ENCODE data around the gene ZNF555. TPM values are rescaled to one million over a fixed set of nuclear protein-coding genes. Genes with fewer than 3 reads are reported as not detected.
A peak's percentile ranks its signal among the peaks of the same experiment; 100 is the strongest.

ZNF555 gene
- total RNA-seq, 1 donor from 2014 or later, result 3.1 TPM

DNA sequence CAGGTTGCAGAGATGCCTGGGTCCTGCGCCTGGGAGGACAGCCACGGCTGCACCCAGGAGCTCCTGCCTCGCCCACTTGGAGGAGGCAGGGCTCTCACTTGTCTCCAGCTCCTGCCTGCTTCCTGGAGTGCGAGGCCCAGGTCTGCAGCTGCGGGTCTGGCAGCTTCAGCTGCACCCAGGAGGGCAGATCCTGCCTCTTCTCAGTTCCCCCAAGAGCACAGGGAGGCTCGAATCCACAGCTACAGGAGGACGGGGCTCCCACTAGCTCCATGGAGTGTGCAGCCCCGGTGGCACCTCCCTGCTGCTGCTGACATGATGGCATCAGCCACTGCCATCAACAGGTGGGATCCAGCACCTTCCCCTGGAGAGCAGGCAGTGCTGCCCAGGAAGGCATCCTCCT lies 17.1 kb upstream of the ZNF555 start:
- no peak for DNase-seq (ENCODE audit: low read depth in 2 of 2)

DNA sequence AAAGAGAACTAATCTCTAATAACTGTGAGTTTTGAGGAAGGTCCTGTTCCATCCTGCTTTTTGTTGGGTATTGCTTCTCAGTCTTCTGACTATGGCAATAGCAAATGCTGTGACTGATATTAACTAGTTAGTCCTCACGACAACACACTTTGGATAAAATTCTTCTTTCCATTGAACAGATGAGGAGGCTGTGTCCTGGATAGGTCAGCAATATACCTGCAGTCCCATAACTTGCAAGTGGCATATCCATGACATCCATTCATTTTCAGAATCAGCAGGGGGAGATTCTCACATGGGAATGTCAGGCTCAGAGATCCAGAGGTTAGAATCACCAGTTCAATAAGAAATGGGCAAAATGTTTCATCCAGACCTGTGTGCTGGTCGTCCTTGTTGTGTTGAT lies 14.3 kb upstream of the ZNF555 start:
- no peak for DNase-seq (ENCODE audit: low read depth in 2 of 2)

DNA sequence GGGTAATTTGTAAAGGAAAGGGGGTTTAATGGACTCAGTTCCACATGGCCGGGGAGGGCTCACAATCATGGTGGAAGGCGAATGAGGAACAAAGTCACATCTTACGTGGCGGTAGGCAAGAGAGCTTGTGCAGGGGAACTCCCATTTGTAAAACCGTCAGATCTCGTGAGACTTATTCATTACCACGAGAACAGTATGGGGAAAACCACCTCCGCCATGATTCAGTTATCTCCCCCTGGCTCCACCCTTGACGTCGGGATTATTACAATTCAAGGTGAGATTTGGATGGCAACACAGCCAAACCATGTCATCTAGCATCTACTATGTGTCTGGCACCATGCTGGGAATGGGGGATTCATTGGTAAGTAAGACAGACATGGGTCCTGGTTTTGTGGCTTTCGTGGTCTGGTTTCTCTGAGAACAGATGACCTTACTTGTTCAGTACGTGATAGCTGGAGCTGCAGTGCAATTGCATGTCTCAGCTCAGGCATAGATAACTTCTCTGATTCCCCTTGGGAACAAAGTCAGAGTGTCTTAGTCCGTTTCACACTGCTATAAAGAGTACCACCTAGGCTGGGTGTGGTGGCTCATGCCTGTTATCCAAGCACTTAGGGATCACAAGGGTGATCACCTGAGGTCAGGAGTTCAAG lies 13.3 kb upstream of the ZNF555 start:
- DNase-seq (ENCODE audit: low read depth in 2 of 2), result no peak

DNA sequence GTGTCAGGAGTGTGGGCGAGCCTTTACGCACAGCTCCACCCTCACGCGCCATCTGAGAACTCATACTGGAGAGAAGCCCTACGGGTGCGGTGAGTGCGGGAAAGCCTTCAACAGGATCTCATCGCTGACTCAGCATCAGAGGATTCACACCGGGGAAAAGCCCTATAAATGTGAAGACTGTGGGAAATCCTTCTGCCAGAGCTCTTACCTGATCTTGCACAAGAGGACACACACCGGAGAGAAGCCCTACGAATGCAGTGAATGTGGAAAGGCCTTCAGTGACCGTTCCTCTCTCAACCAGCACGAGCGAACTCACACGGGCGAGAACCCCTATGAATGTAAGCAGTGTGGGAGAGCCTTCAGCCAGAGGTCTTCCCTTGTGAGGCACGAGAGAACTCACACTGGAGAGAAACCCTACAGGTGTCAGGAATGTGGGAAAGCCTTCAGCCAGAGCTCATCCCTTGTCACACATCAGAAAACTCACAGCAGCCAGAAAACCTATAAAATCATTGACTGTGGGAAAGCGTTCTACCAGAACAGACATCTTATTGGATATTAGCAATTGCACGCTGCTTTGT lies 6.9 kb upstream of the ZNF555 start:
- DNase-seq (ENCODE audit: low read depth in 2 of 2), result no peak

DNA sequence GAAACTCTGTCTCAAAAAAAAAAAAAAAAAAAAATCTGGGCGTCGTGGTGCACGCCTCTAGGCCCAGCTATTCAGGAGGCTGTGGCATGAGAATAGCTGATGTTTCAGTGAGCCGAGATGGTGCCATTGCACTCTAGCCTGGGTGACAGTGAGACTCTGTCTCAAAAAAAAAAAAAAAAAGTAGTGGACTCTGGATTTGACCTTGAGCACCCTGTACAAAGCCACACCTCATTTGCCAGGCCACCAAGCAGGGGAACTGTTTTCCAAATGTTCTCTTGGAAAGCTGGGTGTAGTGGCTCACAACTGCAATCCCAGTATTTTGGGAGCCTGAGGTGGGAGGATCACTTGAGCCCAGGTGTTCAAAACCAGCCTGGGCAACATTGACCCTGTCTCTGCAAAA lies 3.8 kb upstream of the ZNF555 start:
- DNase-seq (ENCODE audit: low read depth in 2 of 2), result no peak

DNA sequence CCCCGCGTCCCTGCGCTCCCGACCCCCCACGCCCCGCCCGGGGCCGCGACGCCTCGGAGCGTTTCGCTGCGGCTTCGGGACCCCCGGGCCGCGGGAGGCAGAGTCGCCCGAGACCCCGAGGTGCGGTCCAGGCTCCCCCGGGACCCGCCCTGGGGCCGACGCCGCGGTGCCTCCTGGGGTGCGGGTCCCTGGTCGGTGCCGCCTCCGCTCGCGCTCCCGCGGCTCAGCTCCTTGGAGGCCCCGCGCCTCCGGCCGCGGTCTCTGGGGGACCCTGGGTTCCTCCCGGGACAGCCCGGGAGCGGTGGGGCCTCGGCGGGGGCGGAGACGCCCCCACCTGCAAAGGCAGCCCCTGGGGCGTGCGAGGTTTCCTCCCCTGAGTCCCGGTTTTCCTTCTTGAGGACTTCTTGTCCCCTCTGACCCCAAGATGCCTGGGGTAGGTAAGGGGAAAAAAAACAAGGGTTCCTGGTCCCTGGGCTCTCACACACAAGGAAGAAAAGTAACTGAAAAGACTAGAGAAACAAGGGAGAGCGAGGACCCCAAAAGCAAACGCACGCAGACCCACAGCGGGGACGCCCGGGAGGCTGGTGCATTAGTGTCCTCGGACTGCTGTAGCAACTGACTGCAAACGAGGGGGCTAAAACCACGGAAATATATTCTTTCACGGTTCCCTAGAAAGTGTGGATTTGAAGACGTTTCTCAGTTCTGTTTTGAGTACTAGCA lies 740 bp downstream of the ZNF555 start:
- no peak for DNase-seq (ENCODE audit: low read depth in 2 of 2)

DNA sequence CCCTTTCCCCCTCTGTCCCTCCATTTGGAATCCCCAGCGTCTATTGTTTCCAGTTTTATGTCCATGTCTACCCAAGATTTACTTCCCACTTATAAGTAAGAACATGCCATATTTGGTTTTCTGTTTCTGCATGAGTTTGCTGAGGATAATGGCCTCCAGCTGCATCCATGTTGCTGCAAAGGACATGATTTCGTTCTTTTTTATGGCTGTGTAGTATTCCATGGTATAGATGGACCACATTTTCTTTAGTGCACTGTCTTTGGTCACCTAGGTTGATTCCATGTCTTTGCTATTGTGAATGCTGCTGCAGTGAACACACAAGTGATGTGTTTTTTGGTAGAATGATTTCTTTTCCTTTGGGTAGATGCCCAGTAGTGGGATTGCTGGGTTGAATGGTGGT lies 3.8 kb downstream of the ZNF555 start:
- no peak for DNase-seq (ENCODE audit: low read depth in 2 of 2)

DNA sequence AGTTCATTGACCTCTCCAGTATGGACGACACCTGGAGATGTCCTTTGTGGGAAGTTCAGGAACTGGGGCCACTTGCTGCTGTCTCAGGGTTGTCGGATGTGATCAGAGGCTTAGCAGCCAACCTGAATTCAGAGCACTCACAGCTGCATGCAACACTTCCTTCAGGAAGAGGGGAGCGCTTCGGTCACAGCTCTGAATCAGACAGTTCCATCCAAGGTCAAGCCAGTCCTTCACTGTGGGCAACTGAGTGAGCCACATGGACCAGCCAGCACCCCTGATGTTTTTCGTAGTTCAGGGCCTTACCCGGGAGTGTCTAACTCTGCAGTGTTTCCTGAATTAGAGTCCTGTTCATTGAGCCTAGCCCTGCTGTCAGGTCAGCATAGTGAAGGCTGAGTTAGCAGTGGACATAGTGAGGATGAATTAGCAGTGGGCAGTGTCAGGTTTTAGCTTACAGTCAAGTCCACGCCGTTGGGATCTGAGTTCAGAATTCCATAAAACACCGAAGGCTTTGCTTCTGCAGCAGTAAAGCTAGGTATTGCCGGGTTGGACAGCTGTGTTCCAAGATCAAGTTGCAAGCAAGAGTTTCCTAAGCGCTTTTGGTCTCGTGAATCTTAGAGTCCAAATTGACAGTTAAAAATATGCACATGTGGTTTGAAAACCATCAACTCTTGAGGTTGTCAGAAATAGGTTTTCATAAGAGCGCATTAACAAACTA lies 5.1 kb downstream of the ZNF555 start:
- no peak for DNase-seq (ENCODE audit: low read depth in 2 of 2)

DNA sequence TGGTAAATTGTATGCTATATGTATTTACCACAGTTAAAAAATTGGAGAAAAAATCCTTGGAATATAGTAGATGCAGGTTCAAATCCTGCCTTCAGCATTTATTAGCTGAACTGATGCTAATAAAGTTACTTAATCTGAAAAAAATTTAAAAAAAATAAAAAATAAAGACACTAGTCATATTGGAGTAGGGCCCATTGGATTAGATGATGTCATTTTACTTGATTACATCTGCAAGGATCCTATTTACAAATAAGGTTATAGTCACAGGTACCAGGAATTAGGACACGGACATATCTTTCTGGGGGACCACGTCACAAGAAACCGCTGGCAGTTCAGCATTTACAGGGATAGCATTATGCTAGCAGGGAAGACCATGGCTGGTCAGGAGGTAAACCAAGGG lies 6.2 kb downstream of the ZNF555 start:
- no peak for DNase-seq (ENCODE audit: low read depth in 2 of 2)

DNA sequence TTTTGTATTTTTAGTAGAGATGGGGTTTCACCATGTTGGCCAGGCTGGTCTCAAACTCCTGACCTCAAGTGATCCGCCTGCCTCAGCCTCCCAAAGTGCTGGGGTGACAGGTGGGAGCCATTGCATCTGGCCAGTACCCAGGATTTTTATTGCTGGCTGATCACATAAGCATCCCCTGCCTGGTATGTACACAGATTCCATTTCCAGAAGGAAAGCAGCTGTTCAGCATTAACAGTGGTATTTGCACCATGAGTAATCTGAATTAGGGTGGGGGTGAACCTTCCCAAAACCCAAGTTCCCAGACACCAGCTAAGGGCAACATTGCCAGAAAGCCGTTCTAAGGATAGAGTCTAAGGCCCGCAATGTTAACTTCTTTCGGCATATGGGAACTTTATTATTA lies 7.3 kb downstream of the ZNF555 start:
- no peak for DNase-seq (ENCODE audit: low read depth in 2 of 2)

DNA sequence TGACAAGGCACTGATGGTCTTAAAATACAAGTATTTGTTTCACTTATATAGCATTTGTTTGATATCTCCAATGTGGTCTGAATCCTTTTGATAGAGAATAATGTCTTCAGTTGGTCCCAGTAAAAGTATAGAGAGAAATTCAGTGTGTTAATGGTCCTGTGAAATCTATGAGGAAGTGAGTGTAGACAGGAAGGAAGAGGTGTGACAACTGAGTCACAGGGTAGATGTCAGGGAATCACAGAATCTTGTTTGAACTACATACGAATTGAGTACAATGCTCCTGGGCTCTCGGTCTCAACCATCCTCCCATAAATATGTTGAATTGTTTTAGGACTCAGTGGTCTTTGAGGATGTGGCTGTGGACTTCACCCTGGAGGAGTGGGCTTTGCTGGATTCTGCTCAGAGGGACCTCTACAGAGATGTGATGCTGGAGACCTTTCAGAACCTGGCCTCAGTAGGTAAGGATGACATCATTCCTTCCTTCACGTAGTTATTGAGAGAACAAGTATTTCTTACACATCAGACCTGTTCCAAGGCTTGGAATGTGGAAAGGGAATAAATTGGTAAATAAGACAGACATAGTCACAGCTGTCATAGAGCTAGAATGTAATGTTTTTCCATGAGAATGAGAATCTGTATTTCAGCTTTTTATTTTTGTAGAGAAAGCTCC lies 9.1 kb downstream of the ZNF555 start:
- peak in 1 of 2 donors; percentile 18 for DNase-seq (ENCODE audit: low read depth in 2 of 2)

DNA sequence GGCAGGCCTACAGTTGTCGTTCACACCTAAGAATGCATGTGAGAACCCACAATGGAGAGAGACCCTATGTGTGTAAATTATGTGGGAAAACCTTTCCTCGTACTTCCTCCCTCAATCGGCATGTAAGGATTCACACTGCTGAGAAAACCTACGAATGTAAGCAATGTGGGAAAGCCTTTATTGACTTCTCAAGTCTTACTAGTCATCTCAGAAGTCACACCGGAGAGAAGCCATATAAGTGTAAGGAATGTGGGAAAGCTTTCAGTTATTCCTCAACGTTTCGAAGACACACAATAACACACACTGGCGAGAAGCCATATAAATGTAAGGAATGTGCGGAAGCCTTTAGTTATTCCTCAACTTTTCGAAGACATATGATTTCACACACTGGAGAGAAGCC lies 11.3 kb downstream of the ZNF555 start:
- DNase-seq (ENCODE audit: low read depth in 2 of 2), result no peak

DNA sequence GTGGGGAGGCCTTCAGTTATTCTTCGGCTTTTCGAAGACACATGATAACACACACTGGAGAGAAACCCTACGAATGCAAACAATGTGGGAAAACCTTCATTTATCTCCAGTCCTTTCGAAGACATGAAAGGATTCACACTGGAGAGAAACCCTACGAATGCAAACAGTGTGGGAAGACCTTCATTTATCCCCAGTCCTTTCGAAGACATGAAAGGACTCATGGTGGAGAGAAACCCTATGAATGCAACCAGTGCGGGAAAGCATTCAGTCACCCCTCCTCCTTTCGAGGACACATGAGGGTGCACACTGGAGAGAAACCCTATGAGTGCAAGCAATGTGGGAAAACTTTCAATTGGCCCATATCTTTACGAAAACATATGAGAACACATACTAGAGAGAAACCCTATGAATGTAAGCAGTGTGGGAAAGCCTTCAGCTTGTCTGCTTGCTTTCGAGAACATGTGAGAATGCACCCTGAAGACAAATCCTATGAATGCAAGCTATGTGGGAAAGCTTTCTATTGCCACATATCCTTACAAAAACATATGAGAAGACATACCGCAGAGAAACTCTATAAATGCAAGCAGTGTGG lies 11.8 kb downstream of the ZNF555 start:
- no peak for DNase-seq (ENCODE audit: low read depth in 2 of 2)

DNA sequence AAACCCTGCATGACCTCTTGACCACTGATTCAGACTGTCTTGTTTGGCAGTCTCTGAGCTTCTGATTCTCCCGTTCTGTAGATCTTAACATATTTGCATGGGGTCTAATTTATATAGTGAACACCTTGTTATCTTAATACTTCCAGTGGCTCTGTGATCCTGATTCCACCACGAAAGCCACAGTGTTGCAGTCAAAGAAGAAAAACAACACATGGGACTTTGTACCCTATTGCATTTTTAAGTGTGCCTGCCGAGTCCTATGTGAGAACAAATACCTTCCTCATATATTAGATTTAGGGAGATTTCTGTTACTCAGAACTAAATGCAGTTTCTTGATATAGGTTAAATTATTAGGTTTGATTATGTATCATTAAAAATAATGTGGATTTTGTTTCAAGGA lies 13.6 kb downstream of the ZNF555 start:
- no peak for DNase-seq (ENCODE audit: low read depth in 2 of 2)

DNA sequence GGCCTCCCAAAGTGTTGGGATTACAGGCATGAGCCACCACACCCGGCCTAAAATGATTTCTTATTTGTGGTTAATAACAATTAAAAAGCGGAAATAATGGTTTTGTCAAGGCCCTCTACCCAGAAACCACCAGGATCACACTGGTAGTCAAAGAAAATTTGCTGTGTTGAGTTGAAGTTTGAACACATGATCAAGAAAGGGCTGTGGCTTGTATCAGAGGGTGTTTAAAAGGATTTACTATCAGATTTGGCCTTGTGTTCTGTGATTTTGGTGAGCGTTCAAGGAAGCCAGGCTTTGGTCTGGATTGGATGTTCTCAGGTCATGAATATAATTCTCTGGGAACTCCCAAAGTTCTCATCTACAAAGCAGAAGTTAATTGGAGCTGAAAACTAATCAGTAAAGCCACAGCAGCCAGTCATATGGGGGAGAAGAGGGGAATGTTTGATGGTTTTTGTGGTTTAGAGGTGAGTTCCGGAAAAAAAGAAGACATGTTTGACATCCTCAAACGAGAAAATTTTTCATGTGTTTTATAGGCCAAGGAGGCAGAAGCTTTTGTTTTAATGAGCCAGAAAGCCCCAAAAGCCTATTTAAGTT lies 15.3 kb downstream of the ZNF555 start:
- no peak for DNase-seq (ENCODE audit: low read depth in 2 of 2)

DNA sequence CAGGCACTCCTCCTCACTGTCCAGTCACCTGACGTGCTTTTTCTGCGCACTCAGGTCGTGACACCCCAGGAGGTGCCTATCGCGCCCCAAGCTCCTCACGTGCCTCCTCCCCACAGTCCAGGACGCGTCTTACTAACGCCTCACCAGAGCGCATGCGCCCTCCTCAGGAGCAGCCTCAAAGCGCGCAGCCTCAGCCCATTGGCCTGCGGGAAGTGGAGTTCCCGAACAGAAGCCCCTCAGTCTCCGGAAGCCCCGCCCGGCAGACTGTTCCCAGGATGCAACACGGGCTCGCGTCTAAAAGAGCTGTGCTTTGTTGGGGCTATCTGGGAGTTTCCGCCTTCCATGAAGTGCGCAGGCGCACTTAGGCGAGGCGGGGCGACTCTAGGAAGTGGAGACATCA lies 17.6 kb downstream of the ZNF555 start:
- DNase-seq (ENCODE audit: low read depth in 2 of 2), result no peak

DNA sequence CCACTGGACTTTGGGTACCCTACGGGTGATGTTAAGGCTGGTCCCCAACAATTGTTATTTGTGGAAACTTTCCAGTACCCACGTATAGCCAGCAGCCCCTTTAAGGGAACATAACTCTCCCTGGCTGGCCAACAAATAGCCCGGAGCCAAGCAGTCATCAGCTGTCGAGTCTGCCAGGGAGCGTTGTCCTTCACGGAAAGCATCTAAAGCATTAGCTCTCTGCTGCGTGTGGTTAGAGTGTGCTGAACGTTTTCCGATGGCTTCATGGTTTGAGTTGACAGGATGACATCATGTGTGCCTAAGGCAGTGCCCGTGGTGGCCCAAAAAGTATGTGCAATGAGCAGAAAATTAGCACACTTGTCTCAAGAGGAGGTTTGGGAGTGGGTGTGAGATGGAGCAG lies 22.5 kb downstream of the ZNF555 start:
- no peak for DNase-seq (ENCODE audit: low read depth in 2 of 2)

DNA sequence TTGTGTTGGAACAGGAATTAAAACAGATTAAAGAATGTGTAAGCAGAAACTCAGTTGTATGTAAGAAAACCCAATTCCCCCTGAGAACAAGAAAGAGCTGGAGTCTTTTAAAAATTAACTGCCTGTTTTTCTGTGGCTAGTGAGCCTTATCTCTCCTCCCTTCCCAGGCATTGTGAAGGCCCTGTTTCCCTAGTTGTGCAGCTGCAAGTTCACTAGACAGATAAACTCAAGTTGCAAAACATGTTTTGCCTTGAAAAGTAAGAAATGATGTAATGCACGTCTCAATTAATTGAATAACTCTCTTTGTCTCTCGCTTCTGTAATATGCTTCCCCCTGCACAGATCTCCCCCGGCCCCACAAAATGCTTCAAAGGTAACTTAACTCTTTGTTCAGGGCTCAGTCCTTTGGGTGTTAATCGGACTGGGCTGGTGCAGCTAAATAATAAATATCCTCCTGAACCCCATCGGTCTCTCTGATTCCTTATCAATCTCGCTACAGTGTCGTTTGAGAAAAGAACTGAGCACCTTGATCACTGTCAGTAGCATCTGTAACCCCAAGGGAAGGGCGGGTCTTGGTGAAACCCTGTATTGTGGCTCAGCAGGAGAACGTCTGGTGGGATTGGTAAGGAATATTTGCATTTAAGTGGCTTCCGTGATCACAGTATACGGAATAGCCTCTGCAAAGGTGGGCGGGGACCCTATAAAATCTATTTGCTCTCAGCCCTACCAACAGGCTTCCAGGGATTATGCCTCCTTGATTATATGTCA lies 24.2 kb downstream of the ZNF555 start:
- DNase-seq (ENCODE audit: low read depth in 2 of 2), result no peak

DNA sequence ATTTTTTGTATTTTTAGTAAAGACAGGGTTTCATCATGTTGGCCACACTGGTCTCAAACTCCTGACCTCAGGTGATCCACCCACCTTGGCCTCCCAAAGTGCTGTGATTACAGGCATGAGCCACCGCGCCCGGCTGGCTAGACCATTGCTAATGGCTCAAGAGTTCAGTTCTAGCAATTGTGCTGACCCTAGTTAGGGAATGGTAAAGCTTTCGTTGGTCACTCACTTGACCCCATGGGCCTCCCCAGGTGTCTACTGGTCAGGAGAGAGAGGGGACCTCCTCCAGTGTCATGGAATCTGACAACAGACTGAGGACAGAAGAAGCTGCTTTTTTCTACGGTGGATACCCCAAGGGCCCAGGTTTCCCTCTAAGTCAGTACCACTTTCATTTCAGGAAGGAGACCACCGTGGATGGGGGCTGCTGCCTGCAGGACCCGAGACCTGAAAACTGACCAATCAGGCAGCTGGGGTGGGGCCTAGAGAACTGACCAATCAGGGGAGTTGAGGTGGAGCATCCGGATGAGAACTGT lies 25.3 kb downstream of the ZNF555 start:
- no peak for DNase-seq (ENCODE audit: low read depth in 2 of 2)
